ENCODE data around the gene KLF18. TPM values are rescaled to one million over a fixed set of nuclear protein-coding genes. Genes with fewer than 3 reads are reported as not detected.

KLF18 gene
- polyA plus RNA-seq, 4 donors: not detected

Other genes with a start within 250 kb of the KLF18 start
- gene ARTN, start 207.8 kb downstream of the KLF18 start, polyA plus RNA-seq (ENCODE audit: insufficient read length in 4 of 4): 1 to 10 TPM; 1.1 to 2.8 (median 2.0) TPM
- gene IPO13, start 194.7 kb downstream of the KLF18 start, polyA plus RNA-seq (ENCODE audit: insufficient read length in 4 of 4): 10 to 100 TPM; 23.4 to 46.2 (median 36.1) TPM
- 10 to 100 TPM; 15.6 to 23.5 (median 20.5) TPM for gene DPH2, start 171.6 kb downstream of the KLF18 start, polyA plus RNA-seq (ENCODE audit: insufficient read length in 4 of 4)
- gene ATP6V0B, start 166.7 kb downstream of the KLF18 start, polyA plus RNA-seq (ENCODE audit: insufficient read length in 4 of 4): 100 to 1,000 TPM in 3 of 4 donors, 10 to 100 TPM in 1; 69.3 to 158 (median 130) TPM
- gene B4GALT2, start 162.4 kb downstream of the KLF18 start, polyA plus RNA-seq (ENCODE audit: insufficient read length in 4 of 4): 10 to 100 TPM; 36.3 to 55.4 (median 41.8) TPM
- gene CCDC24, start 150.0 kb downstream of the KLF18 start, polyA plus RNA-seq (ENCODE audit: insufficient read length in 4 of 4): 10 to 100 TPM in 3 of 4 donors, 1 to 10 TPM in 1; 3.2 to 29.8 (median 16.4) TPM
- 1 to 10 TPM; 5.6 to 8.9 (median 7.7) TPM for gene SLC6A9, start 110.2 kb downstream of the KLF18 start, polyA plus RNA-seq (ENCODE audit: insufficient read length in 4 of 4)
- gene KLF17, start 22.8 kb downstream of the KLF18 start, polyA plus RNA-seq (ENCODE audit: insufficient read length in 4 of 4): under 1 TPM in 2 of 4 donors, not detected in 2; 0.16 to 0.93 TPM
- gene DMAP1, start 71.8 kb upstream of the KLF18 start, polyA plus RNA-seq (ENCODE audit: insufficient read length in 4 of 4): 10 to 100 TPM; 42.9 to 72.5 (median 52.6) TPM
- 10 to 100 TPM; 51.9 to 92.9 (median 79.7) TPM for gene ERI3, start 213.6 kb upstream of the KLF18 start, polyA plus RNA-seq (ENCODE audit: insufficient read length in 4 of 4)